ENCODE data around the gene PACS1.
A peak's percentile ranks its signal among the peaks of the same experiment; 100 is the strongest.
"Not testable (repeated sequence)": the region's sequence is repeated elsewhere in the genome, so short reads cannot be mapped to it uniquely, and the experiment has no call there.

The PACS1 gene

GRCh38 chr11:66069715-66070603 is at the start of gene PACS1:
Gene PACS1, plus strand, starts transcription at chr11:66070272. Its CDS starts 215 bp downstream, at chr11:66070487.
- peak in 1 of 2 donors; percentile 54 for DNase-seq (ENCODE audit: low read depth in 2 of 2)

- DNase-seq (ENCODE audit: low read depth in 2 of 2): no peak
Measured at GRCh38 chr11:66020618-66021357, 49.3 kb upstream of the PACS1 start.

GRCh38 chr11:66022401-66023185 is 47.5 kb upstream of the PACS1 start:
- DNase-seq (ENCODE audit: low read depth in 2 of 2): peak; percentile 55 to 70

- not testable (repeated sequence) for DNase-seq (ENCODE audit: low read depth in 2 of 2)
Measured at GRCh38 chr11:66023186-66023440, 47.0 kb upstream of the PACS1 start.

DNA sequence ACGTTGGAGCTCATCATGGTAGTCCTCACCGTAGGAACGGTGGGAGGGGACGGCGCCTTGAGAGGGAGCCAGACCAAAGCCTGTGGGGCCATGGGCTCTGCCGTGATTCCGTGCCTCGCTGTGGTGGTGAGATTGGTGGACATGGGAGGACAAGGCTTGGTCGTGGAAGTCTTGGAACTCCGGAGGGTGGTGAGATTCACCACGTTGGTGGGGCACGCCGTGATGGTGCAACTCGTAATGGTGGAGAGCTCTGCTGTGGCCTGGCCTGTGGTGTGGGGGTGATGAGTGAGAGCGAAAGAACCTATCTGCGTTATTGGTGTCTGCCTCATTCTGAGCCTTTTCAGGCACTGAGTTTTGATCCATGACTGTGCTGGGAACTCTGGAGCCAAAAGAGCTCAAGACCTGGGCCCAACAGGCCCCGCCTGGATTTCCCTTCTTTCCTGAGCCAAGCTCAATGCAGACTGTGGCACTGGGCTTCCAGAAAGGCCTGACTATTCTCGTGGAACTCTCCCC is 44.0 kb upstream of the PACS1 start, which contains the start of gene CATSPER1:
Gene CATSPER1, minus strand, starts transcription at position 463 of the 513 bp plus-strand sequence. Its CDS starts 100 bp downstream, at position 363.
- DNase-seq (ENCODE audit: low read depth in 2 of 2): no peak

GRCh38 chr11:66032957-66033735 is 36.9 kb upstream of the PACS1 start:
- no peak for DNase-seq (ENCODE audit: low read depth in 2 of 2)

GRCh38 chr11:66035653-66036333 is 34.3 kb upstream of the PACS1 start:
- DNase-seq (ENCODE audit: low read depth in 2 of 2): no peak

GRCh38 chr11:66036334-66036710 is 33.8 kb upstream of the PACS1 start:
- no peak for DNase-seq (ENCODE audit: low read depth in 2 of 2)

DNA sequence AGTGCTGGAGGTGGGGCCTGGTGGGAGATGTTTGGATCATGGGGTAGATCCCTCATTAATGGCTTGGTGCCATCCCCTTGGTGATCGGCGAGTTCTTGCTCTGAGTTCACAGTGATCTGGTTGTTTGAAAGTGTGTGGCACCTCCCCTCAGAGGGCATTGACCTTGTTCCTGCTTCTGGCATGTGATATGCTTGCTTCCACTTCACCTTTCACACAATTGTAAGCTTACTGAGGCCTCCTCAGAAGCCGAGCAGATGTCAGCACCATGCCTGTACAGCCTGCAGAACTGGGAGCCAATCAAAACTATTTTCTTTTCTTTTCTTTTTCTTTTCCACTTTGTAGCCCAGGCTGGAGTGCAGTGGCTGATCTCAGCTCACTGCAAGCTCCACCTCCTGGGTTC is 32.7 kb upstream of the PACS1 start:
- no peak for DNase-seq (ENCODE audit: low read depth in 2 of 2)

DNA sequence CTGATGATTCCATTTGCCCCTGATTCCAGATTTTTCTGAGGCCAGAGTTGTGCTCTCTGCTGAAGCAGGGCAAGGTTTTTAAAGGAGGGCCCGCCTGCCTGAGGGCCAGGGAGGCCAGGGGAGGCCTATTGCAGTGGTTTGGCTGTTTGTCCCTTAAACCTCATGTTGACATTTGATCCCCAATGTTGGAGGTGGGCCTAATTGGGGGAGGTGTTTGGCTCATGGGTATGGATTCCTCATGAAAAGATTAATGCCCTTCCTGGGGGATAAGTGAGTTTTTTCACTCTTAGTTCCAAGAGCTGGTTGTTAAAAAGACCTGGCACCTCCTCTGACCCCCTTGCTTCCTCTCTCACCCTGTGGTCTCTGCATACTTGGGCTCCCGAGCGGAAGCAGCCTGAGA is 30.3 kb upstream of the PACS1 start:
- no peak for DNase-seq (ENCODE audit: low read depth in 2 of 2)

DNA sequence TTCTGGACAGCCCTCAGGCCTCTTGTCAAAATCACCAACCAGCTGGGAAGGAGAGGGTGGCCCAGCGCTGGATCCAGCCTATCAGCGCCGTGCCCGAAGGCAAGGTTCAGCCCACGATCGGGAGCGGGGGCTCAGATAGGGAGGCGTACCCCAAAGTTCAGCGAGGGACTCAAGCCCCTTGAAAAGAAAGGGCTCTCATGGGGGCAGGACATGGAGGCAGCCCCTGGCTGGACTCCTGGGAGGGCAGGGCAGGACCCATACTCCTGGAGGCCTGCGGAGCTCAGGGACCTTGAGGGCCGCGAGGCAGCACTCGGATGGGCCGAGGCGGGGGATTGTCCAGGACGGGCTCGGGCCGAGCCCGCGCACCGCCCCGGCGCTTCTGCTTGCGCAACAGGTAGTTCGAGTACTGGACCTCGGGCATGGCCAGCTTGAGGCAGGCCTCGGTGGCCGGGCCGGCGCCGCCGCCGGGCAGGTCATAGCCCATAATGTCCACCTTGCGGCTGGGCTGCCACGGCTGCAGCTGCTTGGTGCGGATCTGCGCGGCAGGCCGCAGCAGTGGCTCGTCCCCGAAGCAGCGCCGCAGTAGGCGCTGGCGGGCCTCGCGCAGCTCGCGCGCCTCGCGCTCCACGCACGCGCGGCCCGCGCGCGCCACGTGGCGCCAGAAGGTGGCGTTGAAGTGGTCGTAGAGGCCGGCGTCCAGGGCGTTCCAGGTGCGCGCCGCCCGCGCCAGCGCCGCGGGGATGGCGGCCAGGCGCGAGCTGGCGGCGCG is 27.7 kb upstream of the PACS1 start:
- DNase-seq (ENCODE audit: low read depth in 2 of 2): no peak

GRCh38 chr11:66042996-66043906 is 26.8 kb upstream of the PACS1 start:
- no peak for DNase-seq (ENCODE audit: low read depth in 2 of 2)

DNA sequence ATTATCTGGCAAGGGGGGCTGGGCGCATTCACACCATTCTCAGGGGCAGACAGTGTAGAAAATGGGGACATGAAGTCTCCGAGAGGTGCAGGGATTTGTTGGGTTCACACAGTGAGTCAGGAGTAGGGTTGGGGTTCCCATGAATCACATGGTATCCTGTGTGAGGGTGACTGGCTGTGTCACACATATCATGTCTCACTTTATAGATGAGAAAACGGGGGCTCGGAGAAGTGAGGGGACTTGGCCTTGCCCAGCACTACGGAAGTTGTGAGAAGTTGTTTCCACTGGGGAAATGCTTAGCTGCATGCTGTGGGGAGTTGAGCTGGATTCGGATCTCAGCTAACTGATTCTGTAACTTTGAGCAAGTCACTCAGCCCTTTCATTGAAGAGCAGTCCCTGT is 25.3 kb upstream of the PACS1 start:
- no peak for DNase-seq (ENCODE audit: low read depth in 2 of 2)

GRCh38 chr11:66045177-66045639 is 24.9 kb upstream of the PACS1 start:
- DNase-seq (ENCODE audit: low read depth in 2 of 2): peak; percentile 61 to 84

- no peak for DNase-seq (ENCODE audit: low read depth in 2 of 2)
Measured at GRCh38 chr11:66046901-66047300, 23.2 kb upstream of the PACS1 start.

GRCh38 chr11:66047541-66048365 is 22.3 kb upstream of the PACS1 start:
- DNase-seq (ENCODE audit: low read depth in 2 of 2): no peak

DNA sequence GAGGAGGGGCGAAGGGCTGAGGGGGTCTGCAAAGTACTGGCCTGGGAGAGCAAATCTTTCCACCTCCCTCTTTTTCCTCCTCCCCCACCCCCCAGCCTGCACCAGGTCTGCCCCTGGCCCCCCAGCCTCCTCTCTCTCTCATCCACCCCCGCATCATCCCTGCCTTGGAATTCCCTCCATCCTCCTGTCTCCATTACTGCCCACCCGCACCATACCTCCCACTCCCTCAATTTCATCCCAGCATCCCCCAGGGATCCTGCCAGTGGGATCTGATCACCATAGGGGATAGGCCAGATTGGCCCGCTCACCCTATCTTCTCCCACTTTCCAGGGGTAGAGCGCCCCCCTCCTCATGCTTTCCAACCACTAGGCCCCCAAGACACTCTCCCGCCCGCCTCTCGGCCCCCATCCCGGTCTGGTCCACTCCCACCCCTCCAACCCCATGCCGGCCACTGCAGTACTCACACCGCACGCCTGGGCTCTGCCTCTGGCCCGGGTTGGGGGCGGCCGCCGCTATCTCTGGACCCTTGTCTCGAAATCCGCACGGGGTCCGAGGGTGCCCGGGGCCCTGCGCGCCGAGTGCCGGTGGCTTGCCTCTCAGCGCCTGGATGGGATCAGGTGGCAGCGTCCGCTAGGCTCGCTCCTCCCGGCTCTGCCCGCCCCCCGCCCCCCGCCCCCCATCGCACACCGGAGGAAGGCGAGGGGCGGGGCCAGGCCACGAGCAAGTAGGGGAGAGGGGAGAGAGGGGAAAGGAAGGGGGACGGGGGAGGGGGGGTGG is 21.3 kb upstream of the PACS1 start, which contains the start of gene GAL3ST3:
Gene GAL3ST3, minus strand, starts transcription at position 615 of the 777 bp plus-strand sequence. CDS start 3,746 bp downstream, outside the sequence.
- no peak for DNase-seq (ENCODE audit: low read depth in 2 of 2)
